DMS53 treated with DMSO at 0.1 percent for 48 hours (cell line): ENCODE measurements around the gene RNU7-1.

Source experiments
- DNase-seq: peaks from one replicate; lab custom pipeline; 2025; ENCODE audit not compliant: unreplicated experiment; lab: John Stamatoyannopoulos, UW

The RNU7-1 gene

DNA sequence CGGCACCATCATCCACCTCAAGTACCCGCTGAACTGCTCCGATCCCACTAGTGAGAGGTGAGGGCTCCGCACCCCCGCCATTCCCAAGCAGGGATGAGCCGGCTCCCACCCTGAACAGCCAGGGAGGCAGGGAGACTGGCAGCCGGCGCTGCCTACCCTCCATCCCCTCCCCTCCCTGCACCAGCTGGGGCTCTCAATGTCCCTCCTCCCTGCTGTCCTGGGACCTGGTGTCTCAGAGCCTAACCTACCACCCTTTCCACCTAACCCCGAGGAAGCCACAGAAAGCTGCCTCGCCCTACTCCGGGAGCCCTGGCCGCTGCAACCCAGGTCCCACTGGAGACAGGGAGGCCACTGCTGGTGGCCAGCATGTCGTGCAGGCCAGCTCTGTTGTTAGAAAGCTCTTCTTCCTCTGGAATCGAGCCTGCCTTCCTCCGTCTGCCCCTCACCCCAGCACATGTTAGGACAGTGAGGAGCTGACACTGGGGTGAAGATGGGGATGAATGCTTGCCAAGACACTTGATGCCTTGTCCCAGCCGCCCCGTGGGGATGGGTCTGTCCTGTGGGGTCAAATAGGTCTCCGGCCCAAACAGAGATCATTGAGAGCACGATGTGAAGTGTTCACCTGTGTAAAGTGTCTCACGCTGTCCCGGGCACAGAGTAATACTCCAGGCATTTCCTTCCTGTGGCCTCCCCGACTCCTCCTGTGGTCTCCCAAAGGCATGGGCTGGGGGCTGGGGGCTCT, 8.7 kb downstream of the RNU7-1 start:
- DNase-seq: no peak

DNA sequence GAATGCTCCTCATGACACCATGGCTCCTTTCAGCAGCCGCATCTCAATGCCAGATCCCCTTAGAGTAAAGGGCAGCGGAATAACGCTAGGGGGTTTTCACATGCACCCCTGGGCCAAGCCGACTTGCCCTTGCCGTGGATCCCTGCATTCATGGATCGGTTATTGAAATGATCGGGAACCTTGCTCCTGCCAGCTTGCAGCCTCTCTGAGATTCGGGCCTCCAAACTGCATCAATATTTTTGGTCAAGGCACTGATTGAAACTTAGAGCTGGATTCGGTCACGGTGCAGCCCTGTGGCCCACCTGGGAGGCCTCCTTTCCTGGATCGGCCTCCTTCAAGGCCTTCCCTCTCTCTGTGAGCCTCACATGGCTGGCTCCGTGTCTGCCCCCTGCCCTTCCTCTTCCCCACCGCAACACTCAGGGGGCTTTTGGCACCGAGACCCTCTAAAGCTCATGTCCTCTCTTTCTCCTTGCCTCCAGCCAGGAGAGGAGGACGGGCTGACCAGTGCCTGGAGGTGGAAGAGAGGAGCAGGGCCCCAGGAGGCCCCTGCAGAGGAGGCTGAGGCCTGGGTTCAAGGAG, 9.3 kb downstream of the RNU7-1 start:
- no peak for DNase-seq

- DNase-seq: no peak
Measured at GRCh38 chr12:6953442-6954315, 10.1 kb downstream of the RNU7-1 start.

GRCh38 chr12:6954316-6955107, 10.9 kb downstream of the RNU7-1 start:
- no peak for DNase-seq

DNA sequence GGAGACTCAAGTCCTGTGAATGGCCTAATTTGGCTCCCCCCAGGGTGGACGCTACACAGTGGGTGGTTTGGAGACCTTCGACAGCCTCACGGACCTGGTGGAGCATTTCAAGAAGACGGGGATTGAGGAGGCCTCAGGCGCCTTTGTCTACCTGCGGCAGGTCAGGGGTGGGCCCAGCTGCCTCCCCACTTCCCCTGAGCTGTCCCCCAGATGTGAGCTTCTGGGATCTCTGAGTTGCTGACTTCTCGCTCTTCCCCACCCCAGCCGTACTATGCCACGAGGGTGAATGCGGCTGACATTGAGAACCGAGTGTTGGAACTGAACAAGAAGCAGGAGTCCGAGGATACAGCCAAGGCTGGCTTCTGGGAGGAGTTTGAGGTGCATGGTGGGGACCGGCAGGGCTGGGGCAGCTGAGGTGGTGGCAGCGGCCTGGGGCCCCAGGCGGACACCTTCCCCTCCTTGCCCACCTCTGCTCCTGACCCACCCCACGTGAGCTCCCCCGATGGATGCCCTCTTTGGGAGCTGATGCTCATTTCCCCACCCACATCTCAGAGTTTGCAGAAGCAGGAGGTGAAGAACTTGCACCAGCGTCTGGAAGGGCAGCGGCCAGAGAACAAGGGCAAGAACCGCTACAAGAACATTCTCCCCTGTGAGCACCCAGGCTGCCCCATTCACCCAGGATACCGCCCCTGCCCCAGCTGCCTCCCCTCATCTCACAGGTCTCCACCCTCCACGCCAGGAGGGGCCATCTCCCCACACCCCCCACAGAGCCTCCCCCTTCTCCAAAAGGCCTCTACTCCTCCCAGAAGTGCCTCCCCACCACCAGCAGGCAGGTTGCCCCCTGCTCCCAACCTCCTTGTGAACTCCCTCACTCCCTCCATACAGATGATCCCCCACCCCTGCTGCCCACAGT, 11.7 kb downstream of the RNU7-1 start:
- no peak for DNase-seq

DNA sequence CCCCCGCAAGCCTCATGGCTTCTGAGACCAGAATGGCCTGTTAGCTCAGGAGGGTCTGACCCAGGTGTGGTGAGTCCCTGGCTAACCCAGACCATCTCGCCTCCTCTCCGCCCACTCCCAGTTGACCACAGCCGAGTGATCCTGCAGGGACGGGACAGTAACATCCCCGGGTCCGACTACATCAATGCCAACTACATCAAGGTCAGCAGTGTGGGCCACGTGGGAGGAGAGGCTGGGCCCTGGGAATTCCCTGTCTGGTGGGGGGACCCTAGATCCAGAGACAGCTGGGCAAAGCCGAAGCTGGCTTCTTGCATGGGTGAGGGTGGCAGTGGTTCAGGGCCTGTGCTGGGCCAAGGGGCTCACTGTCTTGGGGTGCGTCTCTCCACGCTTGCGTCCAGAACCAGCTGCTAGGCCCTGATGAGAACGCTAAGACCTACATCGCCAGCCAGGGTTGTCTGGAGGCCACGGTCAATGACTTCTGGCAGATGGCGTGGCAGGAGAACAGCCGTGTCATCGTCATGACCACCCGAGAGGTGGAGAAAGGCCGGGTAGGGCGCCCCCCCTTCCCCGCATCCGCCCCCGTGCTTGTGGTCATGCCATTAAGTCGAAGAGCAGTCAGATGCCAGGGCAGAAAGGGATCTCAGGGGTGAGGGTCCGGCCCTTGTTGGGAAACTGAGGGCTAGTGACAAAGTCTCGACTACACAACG, 12.6 kb downstream of the RNU7-1 start:
- DNase-seq: no peak

DNA sequence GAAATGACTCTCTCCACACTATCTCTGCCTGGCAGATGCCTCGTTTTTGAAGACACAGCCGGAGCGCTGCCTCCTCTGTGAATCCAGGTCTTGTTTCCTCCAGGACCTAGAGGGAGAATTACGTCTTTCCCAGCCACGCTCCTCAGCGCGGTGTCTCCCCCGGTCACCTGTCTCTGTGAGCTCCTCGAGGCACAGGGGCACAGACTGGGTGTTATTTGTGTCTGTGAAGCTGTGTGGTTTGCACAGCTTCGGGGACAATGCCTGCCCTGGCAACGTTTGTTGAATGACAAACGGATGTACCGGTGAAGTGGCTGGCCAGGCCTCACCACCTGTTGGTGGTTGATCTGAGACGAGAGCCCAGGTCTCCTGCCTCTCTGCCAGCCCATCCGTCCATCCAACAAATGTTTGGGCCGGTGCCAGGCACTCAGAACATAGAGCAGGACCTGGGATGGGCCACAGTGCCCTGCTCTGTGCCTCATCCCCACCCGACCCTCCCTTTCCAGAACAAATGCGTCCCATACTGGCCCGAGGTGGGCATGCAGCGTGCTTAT, 13.6 kb downstream of the RNU7-1 start:
- no peak for DNase-seq

DNA sequence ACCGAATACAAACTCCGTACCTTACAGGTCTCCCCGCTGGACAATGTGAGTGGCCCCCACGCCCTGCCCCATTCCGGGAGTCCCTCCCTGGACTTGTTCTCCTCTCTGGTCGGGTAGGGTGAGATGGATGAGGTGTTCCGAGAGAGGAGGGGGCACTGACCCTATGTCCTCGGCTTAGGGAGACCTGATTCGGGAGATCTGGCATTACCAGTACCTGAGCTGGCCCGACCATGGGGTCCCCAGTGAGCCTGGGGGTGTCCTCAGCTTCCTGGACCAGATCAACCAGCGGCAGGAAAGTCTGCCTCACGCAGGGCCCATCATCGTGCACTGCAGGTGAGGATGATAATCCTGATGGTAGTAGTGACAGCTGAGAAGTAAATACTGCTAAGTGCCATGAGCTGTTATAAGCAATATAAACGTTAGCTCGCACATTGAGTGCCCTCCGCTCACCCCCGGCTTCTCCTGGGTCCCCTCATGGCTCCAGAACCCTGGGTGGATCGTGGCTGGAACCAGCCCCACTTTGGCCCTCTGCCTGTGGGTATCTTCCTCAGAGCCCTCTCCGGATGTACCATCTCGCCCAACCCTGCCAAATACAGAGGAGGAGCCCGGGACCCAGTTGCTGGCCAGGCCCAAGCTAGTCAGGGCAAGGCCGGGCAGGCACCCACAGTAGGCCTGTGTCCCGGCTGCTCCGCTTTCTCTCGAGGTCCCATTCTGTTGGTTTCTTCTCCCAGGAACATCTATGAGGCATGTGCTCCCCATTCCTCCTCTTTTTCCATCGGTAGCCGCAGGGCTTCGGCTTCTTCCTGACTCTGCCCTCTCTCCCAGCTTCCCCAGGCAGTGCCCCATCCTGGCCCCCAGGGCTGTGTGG, 14.4 kb downstream of the RNU7-1 start:
- no peak for DNase-seq

- no peak for DNase-seq
Measured at GRCh38 chr12:6958609-6959057, 15.0 kb downstream of the RNU7-1 start.

DNA sequence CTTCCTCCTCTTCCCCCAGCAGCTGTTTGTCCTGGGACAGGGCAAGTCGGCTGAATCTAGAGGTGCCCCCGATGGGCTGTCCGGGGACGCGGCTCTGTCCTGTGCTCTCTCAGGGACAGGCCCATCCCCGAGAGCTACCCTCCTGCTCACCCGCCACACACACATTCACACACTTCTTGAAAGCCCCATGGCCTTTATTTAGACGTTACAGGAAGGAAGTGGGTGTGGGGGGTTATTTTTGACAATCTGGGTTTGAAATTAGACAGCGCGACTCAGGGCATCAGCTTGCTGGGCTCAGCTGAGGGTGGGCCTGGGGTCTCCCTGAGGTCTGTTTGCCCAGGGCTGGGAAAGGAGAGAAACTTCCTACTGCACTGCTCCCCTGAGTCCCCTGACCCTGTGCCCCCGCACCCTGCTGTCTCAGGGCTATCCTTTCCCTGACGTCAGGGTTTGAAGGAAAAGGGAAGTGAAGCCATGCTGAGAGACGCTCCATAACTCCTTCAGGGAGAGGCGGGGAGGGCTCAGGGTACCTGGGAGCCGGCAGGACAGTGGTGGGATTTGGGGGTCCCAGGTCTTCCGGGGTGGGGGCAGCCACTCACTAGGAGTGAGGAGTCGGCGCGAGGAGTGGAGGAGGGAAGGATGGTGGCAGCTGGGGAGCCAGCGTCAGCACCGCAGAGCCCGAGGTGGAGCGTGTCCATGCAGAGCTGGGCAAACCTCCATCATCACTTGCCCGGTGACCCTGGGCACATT, 15.6 kb downstream of the RNU7-1 start:
- DNase-seq: no peak

GRCh38 chr12:6959805-6960592, 16.4 kb downstream of the RNU7-1 start:
- no peak for DNase-seq

DNA sequence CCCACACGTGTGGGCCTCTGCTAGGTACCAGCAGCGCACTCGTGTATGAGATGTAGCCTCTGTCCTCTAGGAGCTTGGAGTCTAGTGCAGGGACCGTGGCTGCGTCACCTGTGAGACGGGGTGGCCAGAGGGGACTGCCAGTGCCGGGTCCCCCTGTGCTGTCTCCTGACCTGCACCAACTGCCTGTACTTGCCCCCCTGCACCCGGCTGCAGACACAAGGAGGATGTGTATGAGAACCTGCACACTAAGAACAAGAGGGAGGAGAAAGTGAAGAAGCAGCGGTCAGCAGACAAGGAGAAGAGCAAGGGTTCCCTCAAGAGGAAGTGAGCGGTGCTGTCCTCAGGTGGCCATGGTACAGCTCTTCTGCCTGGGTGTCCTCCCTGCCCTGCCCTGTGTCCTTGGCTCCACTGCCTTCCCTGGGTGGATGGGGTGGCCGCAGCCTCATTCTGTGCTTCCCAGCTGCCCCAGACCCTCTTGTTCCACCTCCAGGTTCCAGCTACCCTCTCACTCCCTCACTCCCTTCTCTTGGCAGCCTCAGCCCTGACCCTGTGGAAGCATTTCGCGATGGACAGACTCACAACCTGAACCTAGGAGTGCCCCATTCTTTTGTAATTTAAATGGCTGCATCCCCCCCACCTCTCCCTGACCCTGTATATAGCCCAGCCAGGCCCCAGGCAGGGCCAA, 17.1 kb downstream of the RNU7-1 start:
- DNase-seq: peak; percentile 48

DNA sequence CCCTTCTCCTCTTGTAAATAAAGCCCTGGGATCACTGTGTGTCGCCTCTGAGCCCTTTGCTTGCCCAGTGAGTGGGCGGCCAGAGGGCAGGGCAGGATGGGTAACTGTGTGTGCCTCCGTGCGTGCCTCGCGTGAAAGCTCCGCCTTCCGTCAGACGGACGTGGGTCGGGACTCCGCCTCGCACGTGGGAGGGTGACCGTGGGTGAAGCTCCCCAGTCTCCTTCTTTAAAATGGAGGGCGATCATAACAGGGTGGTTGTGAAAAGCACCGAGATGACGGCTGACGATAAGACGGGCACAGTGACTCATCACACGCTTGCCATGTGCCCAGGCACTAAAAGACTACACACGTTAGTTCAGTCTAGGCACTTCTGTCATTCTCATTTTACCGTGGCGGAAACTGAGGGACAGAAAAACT, 17.7 kb downstream of the RNU7-1 start:
- DNase-seq: peak; percentile 86

- peak; percentile 99 for DNase-seq
Measured at GRCh38 chr12:6961695-6962284, 18.2 kb downstream of the RNU7-1 start.

DNA sequence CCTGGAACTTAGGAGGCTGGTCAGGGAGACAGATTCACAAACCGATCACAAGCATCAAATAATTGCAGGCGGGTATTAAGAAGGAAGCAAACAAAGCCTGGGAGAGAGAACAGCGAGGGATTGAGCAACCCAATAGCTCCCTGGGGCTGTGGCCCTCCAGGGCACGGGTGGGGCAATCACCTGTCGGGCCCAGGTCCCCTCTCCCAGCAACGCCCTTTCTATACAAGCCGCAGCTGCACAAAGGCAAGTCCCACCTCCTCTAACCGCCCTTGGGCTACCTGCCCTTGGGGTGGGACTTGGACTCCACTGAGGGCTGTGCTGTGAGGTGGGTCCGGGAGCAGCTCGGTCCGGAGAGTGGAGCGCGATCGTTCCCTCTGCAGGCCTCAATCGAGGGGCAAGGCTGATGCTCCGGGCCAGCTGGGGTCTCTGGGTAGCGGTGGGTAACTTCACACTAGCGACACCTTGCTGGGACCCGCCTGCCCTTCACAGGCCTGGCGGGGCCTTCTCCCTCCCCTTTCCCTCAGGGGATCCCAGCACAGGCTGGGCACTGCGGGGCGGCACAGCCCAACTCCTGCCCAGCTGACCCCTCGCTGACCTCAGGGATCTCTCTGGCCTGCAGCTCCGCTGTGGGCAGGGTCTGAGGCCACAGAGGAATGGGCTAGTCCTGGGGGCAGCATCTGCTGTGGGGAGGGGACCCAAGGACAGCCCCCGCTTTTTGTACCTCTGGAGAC, 18.8 kb downstream of the RNU7-1 start:
- peak; percentile 97 for DNase-seq
